ENCODE results near the gene BMERB1. TPM values are rescaled to one million over a fixed set of nuclear protein-coding genes. Genes with fewer than 3 reads are reported as not detected.

BMERB1 gene
- total RNA-seq, 1 donor from 2014 or later = 26.4 TPM

DNA sequence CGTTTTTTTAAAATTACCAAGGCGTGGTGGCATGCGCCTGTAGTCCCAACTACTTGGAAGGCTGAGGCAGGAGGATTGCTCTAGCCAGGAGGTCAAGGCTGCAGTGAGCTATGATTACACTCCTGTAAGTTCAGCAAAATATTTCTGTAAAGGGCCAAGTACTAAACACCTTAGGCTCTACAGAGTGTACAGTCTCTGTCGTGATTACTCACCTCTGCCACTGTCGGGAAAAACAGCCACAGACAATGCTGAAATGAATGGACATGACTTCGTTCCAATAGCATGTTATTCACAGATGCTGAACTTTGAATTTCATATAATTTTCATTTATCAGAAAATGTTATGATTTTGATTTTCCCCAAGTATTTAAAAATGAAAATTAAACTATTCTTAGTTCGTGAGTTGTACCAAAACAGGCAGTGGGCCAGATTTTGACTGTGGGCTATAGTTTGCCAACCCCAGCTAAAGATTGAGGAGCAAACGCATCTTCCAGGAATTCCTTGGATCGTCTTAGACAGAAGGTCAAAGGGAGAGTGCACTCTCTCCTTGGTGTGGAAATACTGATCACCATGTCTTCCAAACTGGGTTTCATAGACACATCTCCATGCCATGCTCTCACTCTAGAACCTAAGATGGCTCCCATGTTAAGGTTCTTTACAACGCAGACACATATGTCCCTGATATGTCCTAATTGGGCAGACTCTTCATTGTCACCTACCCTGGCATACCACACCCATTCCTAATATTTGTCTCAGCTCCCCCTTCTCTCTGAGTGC lies 119.1 kb downstream of the BMERB1 start:
- peaks cover 8% of the 10 kb centered on the region for H3K4me1 Mint-ChIP-seq (ENCODE audit: unreplicated experiment)
- H3K27me3 Mint-ChIP-seq = peaks cover 7% of the 10 kb centered on the region
- H3K9me3 Mint-ChIP-seq = no peaks in the 10 kb centered on the region
- H3K36me3 Mint-ChIP-seq = no peaks in the 10 kb centered on the region
- no peak overlapping the region for H3K27ac Mint-ChIP-seq
- H3K4me3 Mint-ChIP-seq = no peak overlapping the region
- TF ChIP-seq, protein P1, sequence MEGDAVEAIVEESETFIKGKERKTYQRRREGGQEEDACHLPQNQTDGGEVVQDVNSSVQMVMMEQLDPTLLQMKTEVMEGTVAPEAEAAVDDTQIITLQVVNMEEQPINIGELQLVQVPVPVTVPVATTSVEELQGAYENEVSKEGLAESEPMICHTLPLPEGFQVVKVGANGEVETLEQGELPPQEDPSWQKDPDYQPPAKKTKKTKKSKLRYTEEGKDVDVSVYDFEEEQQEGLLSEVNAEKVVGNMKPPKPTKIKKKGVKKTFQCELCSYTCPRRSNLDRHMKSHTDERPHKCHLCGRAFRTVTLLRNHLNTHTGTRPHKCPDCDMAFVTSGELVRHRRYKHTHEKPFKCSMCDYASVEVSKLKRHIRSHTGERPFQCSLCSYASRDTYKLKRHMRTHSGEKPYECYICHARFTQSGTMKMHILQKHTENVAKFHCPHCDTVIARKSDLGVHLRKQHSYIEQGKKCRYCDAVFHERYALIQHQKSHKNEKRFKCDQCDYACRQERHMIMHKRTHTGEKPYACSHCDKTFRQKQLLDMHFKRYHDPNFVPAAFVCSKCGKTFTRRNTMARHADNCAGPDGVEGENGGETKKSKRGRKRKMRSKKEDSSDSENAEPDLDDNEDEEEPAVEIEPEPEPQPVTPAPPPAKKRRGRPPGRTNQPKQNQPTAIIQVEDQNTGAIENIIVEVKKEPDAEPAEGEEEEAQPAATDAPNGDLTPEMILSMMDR (conservative IDR thresholded peaks at IDR 0.05) = no peak
- DNase-seq (ENCODE audit: extremely low spot score, unreplicated experiment) = no peak

DNA sequence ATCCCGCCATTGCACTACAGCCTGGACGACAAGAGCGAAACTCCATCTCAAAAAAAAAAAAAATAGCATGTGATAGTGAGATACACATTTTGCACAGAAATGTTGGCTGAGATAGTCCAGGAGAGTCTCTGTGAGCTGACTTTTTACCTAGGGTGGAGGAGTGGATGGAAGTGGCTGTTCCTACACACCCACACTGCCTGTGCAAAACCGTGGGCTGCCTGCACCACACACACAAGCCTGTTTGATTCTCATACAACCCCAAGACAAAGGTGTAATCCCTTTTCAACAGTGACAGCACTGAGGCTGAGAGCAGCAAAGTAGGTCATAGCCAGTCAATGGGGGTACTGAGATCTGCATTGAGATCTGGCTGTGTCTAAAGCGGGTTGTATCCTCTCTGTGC lies 121.7 kb downstream of the BMERB1 start:
- H3K9me3 Mint-ChIP-seq = no peaks in the 10 kb centered on the region
- H3K27ac Mint-ChIP-seq = no peak overlapping the region
- no peak overlapping the region for H3K4me3 Mint-ChIP-seq
- no peaks in the 10 kb centered on the region for H3K36me3 Mint-ChIP-seq
- peaks cover 3% of the 10 kb centered on the region for H3K27me3 Mint-ChIP-seq
- no peak for DNase-seq (ENCODE audit: extremely low spot score, unreplicated experiment)
- TF ChIP-seq, protein P1 (conservative IDR thresholded peaks at IDR 0.05) = no peak
- peaks cover 4% of the 10 kb centered on the region for H3K4me1 Mint-ChIP-seq (ENCODE audit: unreplicated experiment)

DNA sequence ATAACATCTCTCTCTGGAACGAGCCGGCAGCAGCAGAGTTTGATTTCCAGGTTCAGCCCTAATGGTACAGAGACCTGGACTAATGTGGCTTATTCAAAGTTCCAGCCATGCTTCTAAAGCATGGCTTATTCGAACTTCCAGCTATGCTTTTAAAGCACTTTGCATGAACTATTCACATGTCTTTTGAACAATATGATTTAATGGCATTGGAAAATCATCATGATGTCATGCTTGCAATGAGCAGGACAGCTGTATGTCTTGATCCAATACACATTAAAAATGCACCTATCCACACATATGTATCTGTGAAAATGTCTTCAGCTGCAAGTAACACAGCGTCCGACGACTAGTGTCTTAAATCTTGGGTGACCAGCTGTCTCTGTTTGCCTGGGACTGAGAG lies 122.9 kb downstream of the BMERB1 start:
- no peak for DNase-seq (ENCODE audit: extremely low spot score, unreplicated experiment)
- H3K4me1 Mint-ChIP-seq (ENCODE audit: unreplicated experiment) = no peaks in the 10 kb centered on the region
- H3K27me3 Mint-ChIP-seq = no peaks in the 10 kb centered on the region
- H3K4me3 Mint-ChIP-seq = no peak overlapping the region
- H3K9me3 Mint-ChIP-seq = no peaks in the 10 kb centered on the region
- H3K27ac Mint-ChIP-seq = no peak overlapping the region
- TF ChIP-seq, protein P1 (conservative IDR thresholded peaks at IDR 0.05) = no peak
- no peaks in the 10 kb centered on the region for H3K36me3 Mint-ChIP-seq

DNA sequence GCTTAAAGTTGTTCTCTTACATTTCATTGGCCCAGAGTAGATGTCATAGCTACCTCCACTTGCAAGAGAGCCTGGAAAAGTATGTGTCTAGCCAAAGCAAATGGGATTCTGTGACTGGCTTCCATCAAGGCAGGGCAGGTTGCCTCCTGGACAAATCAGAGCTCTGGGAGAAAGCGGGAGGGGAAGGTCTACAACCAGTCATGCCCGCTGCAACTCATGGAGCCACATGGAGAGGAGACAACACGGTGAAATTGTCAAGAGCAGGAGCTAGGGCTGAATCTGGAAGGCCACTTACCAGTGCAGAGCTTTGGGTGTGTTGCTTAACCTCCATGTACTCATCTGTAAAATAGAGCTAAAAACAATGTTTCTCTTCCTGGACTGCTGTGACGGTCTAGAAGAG lies 124.8 kb downstream of the BMERB1 start:
- no peaks in the 10 kb centered on the region for H3K9me3 Mint-ChIP-seq
- peaks cover 4% of the 10 kb centered on the region for H3K36me3 Mint-ChIP-seq
- peaks cover 8% of the 10 kb centered on the region for H3K4me1 Mint-ChIP-seq (ENCODE audit: unreplicated experiment)
- no peak overlapping the region for H3K4me3 Mint-ChIP-seq
- no peak overlapping the region for H3K27ac Mint-ChIP-seq
- TF ChIP-seq, protein P1 (conservative IDR thresholded peaks at IDR 0.05) = no peak
- no peak for DNase-seq (ENCODE audit: extremely low spot score, unreplicated experiment)
- no peaks in the 10 kb centered on the region for H3K27me3 Mint-ChIP-seq

DNA sequence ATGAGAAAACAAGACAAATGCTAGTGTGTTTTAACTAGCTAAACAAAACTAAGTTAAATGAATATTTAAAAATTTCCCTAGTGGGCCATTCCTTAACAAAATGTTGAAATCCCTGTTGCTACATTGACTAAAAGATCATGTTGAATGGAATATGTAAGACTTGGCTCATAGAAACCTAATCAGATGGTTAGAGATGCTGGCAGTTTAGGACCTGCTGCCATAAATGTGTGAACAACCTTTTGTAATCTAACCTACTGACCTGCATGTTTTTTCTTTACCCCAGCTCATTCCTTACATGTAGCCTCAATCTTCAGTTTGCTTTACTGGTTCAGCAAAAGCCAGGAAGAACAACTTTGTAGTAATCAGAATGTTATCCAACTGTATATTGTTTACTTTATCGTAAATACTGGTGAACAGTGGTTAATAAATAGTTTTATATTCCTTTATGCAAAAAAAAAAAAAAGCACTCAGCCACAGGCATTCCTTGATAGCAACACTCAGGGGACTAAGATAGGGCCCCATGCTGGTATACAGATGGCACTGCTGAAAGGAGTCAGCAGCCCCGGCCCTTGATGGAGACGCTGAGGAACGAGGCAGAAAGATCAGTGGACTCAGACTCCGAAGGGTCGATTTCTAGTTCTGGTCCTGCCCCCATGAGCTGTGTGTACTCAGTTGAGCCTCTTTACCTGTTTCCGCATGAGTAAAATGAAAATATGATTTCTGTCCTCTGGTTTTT lies 130.4 kb downstream of the BMERB1 start:
- H3K27ac Mint-ChIP-seq = no peak overlapping the region
- no peak overlapping the region for H3K4me3 Mint-ChIP-seq
- peaks cover 4% of the 10 kb centered on the region for H3K36me3 Mint-ChIP-seq
- no peaks in the 10 kb centered on the region for H3K9me3 Mint-ChIP-seq
- H3K4me1 Mint-ChIP-seq (ENCODE audit: unreplicated experiment) = peaks cover 8% of the 10 kb centered on the region
- H3K27me3 Mint-ChIP-seq = no peaks in the 10 kb centered on the region
- no peak for DNase-seq (ENCODE audit: extremely low spot score, unreplicated experiment)
- TF ChIP-seq, protein P1 (conservative IDR thresholded peaks at IDR 0.05) = no peak
